A549 treated with RU486 at 1 μM for 4 hours (cell line): Measurements from ENCODE around the gene SLC45A2. TPM values are rescaled to one million over a fixed set of nuclear protein-coding genes. Genes with fewer than 3 reads are reported as not detected.

Source experiments
- total RNA-seq: library from RNA; stranded (reverse); fragments of 200-300 nt; extraction: Qiagen RNA extraction; gene quantifications from 5 replicates; pipeline ENCODE4 v1.2.3, GENCODE V29; 2022; ENCODE audit warnings: low read depth

The SLC45A2 gene, protein sequence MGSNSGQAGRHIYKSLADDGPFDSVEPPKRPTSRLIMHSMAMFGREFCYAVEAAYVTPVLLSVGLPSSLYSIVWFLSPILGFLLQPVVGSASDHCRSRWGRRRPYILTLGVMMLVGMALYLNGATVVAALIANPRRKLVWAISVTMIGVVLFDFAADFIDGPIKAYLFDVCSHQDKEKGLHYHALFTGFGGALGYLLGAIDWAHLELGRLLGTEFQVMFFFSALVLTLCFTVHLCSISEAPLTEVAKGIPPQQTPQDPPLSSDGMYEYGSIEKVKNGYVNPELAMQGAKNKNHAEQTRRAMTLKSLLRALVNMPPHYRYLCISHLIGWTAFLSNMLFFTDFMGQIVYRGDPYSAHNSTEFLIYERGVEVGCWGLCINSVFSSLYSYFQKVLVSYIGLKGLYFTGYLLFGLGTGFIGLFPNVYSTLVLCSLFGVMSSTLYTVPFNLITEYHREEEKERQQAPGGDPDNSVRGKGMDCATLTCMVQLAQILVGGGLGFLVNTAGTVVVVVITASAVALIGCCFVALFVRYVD
- total RNA-seq, result not detected in 5 replicates

DNA sequence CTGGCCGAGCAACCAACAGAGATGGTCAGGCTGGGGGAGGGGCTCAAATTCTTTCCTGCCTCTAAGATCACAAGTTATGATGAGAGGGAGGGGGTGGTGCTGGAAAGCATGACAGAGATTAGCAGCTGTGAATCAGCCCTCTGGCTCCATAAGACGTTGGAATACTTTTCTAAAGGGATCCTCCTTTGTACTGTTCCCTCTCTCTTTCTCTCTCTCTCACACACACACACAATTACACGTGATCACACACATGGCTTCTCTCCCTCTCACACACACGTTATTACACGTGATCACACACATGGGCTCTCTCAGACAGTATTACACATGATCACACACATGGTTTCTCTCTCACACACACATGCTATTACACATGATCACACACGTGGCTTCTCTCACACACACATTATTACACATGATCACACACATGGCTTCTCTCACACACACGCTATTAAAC, at the start of gene SLC45A2:
Gene SLC45A2 (minus strand): TSS at position 23 of the 454 bp plus-strand sequence. CDS start 110 bp downstream, outside the sequence.

DNA sequence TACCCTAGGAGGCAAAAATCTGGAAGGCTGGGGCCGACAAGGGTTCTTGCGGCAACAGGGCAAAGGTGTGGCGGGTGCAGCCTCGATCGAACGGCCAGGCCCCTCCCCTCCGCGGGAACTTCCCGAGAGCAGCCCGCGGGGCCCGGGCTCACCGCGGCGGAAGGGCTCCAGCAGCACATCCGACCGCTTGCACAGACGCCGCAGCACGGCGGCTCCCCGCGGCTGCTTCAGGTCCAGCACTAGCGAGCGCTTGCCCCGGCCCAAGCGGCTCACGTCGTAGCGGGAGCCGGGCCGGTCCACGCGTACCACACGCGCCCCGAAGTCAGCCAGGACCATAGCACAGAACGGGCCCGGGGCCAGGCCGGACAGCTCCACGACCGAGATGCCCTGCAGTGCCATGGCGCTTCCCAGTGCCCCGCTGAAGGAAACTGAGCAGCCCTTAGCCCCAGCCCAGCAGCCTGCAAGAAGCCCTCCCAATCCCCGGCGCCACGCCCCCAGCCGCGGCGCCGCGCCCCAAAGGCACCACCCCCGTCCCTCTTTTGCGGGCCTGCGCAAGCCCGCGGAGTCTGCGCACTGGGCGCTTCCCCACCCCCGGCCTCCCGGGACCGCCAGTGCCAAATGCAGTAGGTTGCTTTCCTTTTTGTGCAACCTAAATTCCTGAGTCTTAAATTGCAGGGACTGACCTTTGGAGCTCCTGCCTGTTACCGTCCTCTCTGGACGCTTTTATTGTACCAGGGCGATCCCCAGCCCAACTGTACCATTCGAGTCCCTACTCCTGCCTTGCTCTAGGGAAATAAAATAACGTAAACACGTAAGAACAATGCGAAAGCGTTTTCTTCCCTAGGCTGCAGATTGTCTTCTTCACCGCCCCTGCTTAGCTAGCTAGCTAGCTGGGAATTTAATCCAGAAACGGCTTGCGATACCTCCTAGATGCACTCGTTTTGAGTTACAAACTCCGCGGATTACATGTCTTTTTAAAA, 23.4 kb upstream of the SLC45A2 start, which contains the start of gene AMACR:
Gene AMACR (minus strand): TSS at position 430 of the 980 bp plus-strand sequence. CDS start 31 bp downstream, at position 399.

DNA sequence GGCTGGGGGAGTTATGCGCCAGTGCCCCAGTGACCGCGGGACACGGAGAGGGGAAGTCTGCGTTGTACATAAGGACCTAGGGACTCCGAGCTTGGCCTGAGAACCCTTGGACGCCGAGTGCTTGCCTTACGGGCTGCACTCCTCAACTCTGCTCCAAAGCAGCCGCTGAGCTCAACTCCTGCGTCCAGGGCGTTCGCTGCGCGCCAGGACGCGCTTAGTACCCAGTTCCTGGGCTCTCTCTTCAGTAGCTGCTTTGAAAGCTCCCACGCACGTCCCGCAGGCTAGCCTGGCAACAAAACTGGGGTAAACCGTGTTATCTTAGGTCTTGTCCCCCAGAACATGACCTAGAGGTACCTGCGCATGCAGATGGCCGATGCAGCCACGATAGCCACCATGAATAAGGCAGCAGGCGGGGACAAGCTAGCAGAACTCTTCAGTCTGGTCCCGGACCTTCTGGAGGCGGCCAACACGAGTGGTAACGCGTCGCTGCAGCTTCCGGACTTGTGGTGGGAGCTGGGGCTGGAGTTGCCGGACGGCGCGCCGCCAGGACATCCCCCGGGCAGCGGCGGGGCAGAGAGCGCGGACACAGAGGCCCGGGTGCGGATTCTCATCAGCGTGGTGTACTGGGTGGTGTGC, 48.0 kb downstream of the SLC45A2 start, which contains the start of gene RXFP3:
Gene RXFP3 (plus strand): TSS at position 6 of the 636 bp plus-strand sequence. CDS start 355 bp downstream, at position 361.

Other genes with a start within 250 kb of the SLC45A2 start
- gene ADAMTS12, start 92.7 kb downstream of the SLC45A2 start, total RNA-seq, result 6.1 to 9.6 TPM (median 7.9 TPM) in 5 replicates
- not detected in 5 replicates for gene RXFP3, start 48.3 kb downstream of the SLC45A2 start, total RNA-seq
- gene AMACR, start 23.4 kb upstream of the SLC45A2 start, total RNA-seq, result 12.5 to 16.5 TPM (median 15.2 TPM) in 5 replicates
- 0.12 to 0.59 TPM (median 0.17 TPM) in 4 of 5 replicates, not detected in the other for gene C1QTNF3, start 58.5 kb upstream of the SLC45A2 start, total RNA-seq